GM04504 (cell line): ENCODE measurements around the gene ANKRD33B.

Experiments used
- DNase-seq: peaks from one replicate; pipeline ENCODE4 v3.0.0-alpha.2; 2012; ENCODE audit warnings: low read depth

ANKRD33B gene

DNA sequence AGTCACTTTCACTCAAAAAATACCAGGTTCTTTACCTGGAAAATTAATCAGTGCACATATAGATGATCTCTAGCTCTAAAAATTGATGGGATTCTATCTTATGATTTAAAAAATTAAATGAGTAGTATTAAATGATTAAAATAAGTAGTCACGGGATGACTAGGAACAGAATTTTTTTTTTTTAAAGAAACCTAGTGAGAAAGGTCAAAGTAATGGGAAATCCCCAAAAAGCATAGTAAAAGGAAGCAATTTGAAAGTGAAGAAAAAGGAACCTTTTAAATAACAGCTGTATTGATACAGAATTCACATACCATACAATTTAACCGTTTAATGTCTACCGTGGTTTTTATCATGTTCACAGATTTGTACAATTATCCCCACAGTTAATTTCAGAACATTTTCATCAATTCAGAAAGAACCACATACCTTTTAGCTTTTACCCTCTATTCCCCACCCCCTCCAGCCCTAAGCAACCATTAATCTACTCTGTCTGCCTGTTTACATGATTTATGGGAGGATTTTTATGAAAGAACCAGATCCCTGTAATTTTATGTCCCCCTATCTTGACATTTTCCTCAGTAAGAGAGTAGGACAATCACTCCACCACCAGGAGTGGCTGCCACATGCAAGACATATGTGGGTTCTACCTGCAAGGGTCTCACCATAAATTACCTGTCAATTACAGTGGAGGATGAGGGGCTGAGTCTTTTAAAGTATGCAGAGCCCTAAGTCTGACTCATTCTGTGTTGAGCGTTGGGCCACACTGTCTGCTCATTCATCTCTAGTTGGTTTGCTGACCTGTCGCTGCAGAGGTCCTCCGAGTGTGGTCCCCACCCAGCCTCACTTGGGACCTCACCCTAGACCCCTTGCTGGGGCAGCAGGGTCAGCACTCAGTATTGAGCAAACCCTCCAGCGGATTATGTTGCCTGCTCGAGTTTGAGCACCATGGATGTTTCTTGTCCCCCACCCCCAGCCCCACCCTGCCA, 16.0 kb downstream of the ANKRD33B start:
- DNase-seq: no peak

DNA sequence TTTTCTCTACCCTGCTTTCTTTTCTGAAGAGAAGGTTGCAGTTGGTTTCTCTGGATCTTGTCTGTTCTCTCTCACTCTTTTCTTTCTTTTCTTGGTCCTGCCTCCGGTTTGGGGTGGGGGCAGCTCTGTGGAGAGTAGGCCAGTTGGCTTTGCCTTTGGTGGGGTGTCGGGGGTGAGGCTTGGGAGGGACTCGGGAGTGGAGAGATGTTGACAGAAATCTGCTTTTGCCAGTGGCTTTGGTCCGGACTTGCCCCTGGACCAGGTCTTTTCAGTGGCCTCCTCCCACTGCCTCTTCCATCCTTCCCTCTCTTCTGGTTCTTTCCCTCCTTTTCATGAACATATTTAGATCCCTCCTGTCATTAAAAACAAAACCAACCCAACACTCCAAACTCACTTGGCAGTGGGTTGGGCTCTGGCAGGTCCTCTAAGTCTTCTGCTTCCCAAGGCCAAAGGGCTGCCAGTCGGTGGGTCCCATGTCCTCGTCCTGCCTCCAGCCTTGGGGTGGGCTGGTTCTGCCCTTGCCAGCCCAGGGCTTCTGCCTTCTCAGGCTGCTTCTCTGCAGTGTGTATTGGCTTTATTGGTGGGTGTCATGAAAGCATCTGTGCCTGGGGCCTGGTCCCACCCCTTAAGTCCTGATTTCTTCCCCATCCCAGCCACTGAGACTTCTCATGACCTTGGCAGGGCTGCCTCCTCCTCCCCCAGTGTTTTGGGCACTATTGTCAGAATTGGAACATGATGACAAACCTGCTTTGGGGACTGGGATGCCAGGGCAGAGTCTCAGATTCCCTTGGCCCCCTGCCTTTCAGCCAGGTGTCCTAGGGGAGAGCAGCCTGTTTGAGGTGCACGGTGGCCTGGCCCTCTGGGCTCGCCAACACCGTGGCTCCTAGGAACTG, 16.9 kb downstream of the ANKRD33B start:
- no peak for DNase-seq

GRCh38 chr5:10581424-10581748, 17.5 kb downstream of the ANKRD33B start:
- DNase-seq: no peak

- DNase-seq: no peak
Observed at GRCh38 chr5:10581867-10582511, 18.1 kb downstream of the ANKRD33B start.

- no peak for DNase-seq
Observed at GRCh38 chr5:10582512-10582897, 18.6 kb downstream of the ANKRD33B start.

DNA sequence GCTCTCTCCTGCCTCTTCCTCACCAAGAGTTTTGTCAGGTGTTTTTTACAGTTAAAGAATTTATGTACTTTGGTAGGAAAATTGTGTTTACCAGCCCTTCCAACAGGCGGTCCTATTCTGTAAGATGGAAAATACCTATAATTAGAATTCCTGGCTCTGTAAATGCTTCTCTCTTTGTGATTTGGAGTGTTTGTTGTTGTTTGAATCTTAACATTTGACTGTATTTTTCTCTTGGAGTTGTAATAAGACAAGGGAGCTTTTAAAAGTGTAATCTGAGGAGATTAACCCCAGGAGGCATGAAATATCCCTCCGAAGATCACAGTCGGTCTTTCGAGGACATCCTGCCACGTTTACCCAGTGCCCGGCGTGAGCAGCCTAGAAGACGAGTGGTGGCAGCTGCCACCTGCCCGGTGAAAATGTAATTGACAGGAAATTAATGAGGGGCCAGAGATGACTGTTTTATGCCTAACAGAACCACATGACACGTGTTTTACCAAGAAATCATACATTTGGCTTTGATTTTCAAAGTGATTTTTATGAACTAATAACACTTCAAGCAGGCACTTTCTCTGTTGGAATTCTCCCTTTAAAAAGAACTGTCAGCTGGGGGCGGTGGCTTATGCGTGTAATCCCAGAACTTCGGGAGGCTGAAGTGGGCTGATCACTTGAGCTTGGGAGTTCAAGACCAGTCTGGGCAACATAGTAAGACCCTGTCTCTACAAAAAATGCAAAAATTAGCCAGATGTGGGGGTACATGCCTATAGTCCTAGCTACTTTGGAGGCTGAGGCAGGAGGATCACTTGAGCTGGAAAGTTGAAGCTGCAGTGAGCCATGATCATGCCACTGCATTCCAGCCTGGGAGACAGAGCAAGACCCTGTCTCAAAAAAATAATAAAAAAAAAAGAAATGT, 20.0 kb downstream of the ANKRD33B start:
- no peak for DNase-seq

DNA sequence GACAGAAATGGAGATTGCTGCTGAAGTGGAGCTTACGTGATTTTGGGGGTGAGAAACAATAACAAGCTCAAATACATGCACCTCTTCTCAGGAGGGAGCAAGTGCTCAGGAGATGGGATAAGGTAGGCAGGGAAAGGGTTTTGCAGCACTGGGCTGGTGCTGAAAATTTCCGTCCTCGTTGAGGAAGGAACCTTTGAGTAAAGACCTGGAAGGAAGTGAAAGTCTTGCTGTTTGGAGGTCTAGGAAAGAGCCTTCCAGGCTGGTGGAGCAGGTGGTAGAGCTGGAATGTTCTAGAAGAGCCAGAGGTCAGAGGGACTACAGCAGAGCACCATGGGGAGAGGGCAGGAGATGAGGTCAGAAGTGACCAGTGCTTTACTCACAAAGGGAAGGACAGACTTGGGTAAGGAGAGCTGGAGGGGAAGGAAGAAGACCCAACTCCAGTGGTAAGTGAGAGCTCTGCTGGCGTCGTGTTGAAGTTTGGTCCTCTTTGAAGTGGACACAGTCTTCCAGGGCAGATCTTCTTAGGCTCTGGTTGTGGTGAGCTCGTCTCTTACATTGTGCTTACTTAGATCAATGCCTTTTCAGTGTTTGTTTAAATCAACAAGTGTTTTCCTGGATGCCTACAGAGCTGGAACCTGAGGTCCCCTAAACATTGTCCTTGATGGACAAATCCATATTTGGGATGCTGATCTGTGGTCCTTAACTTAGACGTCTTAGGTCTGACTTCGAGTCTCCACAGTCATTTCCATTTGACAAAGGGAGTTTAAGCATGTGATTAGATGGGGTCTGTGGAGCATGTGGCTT, 21.0 kb downstream of the ANKRD33B start:
- DNase-seq: no peak

DNA sequence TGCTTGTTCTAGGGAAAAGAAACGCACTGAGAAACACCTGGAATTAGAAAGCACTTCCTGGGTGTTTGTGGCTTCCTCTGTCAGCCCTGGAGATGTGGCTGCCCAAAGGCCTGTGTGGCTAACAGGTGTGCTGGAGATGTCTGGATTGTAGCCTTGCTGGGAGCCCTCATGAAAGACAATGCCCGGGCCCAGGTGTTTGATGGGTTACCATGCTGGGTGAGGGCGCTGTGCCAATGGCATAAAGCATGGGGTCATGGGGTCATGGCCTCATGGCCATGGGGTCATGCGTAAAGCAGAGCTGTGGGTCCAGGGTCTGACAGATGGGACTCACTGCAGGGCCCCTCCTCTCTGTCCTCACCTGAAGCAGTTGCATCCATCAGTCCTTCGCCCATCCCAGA, 21.6 kb downstream of the ANKRD33B start:
- DNase-seq: no peak

- no peak for DNase-seq
Observed at GRCh38 chr5:10586008-10586407, 22.1 kb downstream of the ANKRD33B start.

DNA sequence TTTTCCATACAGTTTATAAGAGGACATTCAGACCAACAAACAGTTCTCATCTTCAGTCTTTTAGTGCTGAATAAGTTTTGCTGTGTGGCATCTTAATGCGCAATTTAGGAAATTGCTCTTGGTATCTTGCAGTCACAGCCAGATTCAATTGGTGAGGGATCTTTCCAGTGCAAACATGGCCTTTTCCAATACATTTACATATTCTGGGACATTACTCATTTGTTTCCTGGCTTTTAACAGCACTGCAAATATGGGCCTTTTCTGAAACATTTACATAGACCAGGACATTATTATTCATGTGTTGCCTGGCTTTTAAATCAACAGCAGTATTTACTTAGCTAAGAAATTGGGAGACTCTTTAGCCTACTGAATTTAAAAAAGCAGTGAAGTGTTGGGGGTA, 22.7 kb downstream of the ANKRD33B start:
- DNase-seq: no peak

DNA sequence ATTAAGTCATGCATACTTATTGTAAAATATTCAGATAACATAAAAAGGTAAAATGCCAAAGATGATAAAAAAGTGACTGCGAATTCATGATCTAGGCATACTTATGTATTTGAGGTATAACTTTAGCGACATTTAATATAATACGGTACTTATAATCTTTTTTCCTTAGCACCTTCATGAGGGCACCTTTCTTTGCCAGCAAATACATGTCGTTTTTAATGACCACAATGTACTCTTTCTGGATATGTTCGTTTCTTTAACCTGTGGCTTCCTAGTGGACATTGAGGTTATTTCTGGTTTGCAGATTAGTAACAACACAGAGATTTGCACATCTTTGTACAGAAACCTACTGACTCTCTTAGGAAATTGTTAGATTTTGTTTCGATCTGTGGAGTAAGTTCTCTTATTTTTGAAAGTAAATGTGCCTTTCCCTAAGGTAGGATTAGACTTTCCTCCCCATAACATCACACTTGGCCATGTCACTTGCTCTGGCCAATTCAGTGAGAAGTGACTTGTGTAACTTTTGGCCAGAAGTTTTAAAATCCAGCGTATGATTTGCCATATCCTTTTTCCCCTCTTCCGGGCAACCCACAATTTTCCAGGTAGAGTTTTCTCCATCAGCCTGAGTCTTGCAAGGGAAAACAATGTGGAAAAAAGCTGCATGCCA, 24.4 kb downstream of the ANKRD33B start:
- no peak for DNase-seq

GRCh38 chr5:10588779-10589447, 25.0 kb downstream of the ANKRD33B start:
- DNase-seq: no peak

DNA sequence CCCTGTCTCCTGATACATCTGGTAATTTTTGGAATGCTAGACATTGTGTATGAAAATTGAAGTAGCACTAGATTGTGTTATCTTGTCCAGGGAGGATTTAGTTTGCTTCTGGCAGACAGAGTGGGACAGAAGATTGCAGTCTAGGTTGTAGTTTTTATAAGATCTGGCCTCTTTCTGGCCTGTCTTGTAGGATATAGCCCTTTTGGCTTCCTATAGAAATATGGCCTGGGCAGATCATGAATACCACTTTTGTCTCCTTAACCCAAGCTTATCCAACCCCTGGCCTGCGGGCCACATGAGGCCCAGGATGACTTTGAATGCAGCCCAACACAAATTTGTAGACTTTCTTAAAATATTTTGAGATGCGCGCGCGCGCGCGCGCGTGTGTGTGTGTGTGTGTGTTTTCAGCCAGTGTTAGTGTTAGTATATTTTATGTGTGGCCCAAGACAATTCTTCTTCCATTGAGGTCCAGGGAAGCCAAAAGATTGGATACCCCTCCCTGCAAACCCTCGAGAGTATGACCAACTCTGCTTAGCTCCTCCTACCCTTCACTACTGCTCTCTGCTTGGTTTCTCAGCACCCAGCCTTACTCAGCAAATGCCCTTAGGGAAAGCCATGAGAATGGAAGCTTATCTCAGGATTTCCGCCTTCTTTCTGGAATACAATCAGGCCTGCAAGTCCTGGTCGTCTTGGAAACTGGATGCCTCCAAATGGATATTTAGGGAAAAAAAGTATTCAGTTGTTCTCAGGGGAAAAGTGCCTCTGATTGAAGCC, 26.5 kb downstream of the ANKRD33B start:
- no peak for DNase-seq

DNA sequence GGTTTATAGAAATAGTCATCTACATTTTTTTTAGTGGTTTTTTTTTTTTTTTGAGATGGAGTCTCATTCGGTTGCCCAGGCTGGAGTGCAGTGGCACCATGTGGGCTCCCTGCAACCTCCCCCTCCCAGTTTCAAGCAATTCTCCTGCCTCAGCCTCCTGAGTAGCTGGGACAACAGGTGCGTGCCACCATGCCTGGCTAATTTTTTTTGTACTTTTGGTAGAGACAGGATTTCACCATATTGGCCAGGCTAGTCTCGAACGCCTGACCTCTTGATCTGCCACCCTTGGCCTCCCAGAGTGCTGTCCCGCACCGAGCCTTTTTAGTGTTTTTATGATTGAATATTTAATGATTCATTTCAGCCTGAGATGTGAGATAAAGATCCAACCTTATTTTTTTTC, 27.3 kb downstream of the ANKRD33B start:
- DNase-seq: no peak

DNA sequence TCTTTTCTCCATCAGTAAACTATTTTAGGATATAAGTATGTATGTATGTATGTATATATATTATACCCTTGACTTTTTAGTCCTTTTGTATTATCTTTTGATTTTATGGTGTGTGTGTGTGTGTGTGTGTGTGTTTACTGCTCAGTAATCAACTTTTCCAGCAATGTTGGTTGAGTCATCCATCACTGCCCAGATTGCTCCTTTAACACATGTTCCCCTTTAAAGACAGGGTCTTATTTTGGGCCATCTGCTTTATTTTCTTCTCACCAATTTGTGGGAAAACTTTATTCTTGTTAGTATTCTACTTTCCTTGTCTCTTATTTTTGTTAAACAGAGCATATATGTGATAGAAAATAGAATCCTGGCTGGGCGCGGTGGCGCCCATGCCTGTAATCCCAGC, 28.1 kb downstream of the ANKRD33B start:
- no peak for DNase-seq

DNA sequence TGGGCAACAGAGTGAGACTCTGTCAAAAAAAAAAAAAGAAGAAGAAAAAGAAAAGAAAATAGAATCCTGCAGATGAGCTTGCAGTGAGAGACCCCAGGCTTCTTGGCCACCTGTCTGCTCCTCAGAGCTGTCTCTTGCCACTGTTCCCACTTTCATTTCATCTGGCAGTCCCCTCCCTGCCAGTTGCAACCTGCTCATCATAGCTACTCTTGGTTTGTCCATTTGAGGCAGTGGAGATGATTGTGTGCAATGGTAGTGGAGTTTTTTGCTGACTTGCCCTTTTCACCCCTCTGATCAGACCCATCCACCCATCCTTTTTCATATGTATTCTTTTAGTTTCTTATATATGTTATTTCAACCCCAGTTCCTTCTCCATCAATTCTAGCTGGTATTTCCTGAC, 28.7 kb downstream of the ANKRD33B start:
- DNase-seq: no peak

DNA sequence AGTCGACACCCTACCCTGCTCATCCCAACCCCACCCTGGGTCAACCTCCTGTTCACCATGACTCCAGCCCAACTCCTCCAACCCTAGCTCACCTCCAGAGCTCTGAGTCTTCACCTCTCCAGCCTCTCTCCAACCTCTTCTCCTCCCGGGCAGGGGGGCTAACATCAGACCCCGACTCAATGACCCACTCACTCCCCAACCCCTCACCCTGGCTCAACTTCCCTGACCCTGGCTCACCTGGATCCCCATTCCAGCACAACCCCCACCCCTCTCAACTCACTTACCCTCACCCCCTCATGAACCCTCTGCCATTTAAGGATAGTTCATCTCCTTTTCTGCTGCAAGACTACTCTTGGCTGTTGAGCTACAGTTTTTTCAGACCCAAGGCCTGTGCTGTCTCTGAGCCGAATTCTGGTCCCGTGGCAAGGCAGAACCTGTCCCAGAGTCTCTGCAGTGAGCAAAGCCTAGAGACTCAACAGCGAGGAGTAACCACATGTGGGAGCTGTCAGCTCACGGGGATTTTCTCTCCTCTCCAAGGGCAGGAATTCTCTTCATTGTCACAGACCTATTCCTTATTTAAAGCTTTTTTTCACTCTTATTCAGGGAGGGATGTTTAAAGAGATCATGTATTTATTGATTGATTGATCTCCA, 29.8 kb downstream of the ANKRD33B start:
- DNase-seq: no peak

DNA sequence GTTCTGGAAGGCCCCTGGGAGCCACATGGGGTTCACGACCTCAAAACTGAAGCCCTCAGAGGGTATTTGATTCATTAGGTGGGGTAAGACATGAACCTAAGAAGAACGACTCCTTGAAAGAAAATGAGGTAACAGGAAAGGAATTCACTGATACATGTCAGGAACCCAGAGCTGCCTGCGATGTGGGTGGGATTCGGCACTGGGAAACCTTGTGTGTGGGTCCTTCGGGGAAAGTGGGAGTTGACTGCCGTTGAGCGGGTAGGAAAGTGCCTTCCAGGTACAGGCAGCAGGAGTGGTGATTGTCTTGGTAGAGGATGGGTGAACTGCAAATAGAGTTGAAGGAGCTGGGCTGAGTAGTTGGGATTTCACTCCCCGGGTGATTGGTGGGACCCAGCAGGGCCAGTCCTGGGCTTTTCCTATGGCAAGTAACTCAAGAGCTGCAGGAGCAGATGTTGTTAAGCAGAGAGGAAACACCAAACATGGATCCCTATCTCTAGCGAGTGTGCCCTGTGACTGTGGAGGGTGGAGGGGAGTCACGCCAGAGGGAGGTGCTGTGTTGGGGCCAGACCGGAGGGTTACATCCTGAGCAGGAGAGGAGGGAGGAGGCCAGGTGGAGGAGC, 30.8 kb downstream of the ANKRD33B start:
- DNase-seq: no peak
